NCI-H1105 (cell line): ENCODE data around the gene ELFN2.
"Not testable (repeated sequence)": the region's sequence is repeated elsewhere in the genome, so short reads cannot be mapped to it uniquely, and the experiment has no call there.

Experiments used
- DNase-seq: peaks from one replicate; lab custom pipeline; 2025; lab: John Stamatoyannopoulos, UW

Gene ELFN2

DNA sequence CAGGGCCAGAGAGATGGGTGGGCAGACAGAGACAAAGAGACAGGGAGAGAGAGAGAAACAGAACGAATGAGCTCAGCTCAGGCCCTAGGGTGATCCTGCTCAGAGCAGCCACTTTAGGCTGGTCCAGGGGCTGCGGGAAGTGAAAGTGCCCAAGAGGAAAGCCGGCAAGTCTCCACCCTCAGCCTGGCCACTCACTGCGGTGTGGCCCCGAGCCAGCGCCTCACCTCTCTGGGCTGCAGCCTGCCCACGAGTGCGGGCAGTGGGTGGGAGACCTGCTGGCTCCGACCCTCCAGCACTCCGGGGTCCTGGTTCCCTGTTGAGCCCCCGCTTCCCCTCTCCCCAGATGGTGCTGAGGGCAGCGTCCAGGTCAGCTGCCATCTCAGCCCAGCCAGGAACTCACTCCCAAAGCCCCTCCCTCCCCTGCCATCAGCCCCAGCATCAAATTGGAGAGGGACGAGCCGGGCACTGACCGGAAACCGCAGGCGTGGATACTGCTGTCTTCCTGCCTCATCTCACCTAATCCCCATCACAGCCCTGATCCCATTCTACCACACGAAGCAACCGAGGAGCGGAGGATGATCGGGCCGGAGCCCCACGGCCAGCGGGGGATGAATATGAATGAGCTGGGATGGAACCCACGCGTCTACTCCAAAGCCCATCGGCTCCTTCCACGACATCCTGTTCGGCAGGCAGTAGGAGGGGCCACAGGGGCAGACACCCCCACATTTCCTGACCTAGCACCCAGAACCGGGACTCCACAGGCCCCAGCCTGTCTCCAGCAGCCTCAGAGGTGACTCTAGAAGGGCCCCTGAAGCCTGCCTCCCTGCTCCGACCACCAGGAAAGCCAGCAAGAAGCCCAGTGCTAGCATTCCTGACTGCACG is 16.9 kb downstream of the ELFN2 start:
- DNase-seq = no peak

DNA sequence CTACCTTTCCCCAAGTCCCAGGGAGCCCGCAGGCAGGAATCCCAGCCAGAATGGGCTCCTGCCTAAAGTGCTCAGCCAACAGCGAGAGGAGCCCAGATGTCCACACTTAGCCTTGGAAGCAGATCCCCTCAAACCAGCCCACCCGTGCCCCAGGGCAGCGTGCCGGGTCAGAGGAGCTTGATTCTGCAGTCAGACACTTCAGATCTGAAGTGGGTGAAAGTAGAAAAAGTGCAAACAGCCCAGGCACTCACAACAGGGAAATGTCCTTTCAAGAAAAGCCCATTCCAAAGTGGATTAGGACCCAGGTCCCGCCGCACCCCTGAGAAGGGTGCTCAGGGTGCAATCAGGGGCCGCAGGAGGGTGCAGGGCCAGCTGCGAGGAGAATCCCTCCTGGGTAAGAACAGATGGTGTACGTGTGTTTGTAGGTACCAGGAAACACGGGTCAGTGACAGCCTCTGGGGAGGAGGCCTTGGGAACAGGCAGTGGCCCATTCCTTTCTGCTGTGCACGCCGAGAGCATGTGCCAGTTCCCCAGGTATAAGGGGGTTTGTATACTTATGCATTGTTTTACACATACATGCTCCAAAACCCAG is 17.7 kb downstream of the ELFN2 start:
- no peak for DNase-seq

DNA sequence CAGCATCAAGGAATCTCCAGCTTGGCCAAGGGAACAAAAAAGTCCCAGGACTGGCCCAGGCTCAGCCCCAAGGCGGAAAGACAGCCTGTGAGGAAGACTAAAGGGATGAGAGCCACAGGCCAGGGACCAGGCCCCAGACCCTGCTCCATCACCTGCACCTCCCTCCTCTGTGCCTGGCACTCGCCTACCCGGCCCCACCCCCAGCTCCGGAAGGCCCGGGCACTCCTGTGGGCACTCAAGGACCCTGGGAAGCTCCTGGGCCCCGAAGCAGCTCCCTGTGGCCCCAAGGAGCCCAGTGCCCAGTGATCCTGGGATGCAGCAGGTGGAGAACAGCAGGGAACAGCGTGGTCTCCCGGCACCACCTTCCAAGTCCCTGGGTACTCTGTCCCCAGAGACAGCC is 18.2 kb downstream of the ELFN2 start:
- DNase-seq = no peak

DNA sequence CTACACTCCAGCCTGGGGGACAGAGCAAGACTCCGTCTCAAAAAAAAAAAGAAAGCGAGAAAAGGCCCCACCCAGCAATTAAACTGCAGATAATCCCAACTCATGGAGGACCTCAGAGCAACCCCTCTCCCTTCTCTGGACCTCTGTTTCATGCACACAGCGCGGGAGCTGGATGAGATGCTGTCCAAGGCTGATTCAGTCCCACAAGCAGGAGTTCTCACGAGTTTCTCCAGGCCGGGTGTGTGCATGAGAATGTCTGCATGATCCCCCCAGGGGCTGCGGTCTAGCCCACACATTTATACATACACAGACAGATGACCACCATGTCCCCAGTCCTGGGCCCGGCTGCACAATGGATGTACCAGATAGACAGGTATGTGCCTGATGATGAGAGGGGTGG is 19.4 kb downstream of the ELFN2 start:
- no peak for DNase-seq

DNA sequence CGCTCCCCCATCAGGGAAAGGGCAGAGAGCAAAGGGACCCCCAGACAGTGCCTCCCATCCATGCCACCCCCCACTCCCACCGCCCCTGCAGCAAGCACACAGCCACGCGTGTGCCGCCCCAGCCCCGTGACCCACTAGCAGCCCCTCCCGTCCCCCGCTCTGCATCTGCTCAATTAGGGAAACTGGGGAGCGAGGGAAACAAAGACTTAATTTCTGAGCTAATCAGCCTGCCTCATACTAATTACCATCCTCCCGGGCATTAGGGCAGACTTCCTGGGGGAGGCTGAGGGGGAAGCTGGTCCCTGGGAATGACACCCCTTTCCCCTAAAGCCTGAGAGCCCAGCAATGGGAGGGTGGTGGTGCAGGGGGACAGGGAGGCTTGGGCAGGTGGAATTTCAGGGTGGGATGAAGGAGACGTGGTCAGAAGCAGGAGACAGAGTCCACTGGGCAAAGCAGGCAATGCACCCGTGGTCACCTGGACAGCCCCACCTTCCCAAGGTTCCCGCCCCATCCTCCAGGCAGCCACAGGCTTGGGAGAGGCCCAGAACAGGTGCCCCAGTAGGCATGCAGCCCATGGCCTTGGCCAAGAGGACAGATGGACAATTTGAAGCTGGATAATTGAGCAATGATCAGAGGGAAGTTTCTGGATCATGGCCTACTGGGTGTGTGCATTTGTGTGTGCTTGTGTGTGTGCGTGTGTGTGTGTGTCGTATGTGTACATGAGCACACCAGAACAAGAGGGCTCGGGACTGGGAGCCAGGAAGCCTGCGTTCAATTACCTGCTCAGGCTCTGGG is 20.6 kb downstream of the ELFN2 start:
- DNase-seq = no peak

DNA sequence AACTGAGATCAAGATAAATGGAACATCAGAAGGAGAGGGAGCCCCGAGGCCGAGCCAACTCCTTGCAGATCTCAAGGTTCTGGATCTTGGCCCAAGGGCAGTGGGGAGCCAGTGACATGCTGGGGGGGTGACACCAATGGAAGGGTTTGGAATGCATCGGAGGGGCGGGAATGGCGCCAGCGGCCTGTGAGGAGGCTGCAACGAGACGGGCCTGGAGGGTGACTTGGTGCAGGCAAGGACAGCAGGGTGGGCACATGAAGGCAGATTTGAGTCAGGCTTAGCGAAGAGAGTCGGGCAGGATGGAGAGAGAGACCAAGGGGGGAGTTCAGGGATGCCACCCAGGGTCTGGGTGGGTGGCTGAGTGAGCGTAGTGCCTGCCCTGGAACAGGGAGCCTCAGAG is 23.2 kb downstream of the ELFN2 start:
- DNase-seq = no peak

DNA sequence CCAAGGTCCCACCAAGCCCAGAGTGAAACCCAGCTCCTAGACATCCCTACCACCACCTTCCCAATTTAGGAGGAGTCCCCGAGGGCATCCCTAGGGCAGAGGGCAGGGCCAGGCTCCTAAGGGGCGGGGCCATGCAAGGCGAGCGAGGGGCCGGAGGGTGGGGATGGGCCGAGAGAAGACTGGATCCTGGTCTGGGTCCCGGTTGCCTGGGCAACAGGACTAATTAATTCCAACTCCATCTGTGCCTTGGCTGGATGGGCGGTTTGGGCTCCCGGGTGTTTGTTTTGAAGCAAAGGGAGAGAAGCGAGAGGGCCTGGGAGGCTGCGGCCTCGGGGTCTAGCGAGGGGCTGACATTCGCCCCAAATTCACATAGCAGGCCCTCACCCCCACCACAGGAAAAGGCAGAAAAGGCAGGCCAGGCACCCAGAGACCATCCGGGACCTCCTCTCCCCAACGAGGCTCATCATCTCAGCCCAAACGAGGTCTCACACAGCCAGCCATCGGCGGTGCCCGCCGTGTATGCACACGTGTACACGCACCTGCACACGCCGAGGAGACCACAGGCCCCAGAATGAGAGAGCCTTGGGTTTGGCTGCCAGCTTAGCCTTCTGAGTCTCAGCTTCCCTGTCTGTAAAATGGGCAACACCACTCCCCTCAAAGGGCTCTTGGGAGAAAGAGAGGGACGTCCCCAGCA is 23.9 kb downstream of the ELFN2 start:
- DNase-seq = no peak

DNA sequence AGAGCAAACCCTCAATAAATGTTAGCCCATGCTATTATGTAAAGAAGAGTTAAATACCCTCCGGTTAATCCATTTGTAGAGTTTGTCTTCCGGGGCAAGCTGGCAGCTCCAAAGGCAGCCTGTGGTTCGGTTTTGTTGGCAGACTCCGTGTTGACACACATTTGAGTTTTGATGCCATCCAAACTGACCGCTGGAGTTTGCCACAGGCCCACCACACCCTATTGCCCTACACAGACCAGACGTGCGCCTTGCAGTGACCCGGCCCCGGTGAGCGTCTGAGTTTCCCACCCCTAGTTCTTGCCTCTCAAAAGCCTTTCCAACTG is 25.1 kb downstream of the ELFN2 start:
- no peak for DNase-seq

DNA sequence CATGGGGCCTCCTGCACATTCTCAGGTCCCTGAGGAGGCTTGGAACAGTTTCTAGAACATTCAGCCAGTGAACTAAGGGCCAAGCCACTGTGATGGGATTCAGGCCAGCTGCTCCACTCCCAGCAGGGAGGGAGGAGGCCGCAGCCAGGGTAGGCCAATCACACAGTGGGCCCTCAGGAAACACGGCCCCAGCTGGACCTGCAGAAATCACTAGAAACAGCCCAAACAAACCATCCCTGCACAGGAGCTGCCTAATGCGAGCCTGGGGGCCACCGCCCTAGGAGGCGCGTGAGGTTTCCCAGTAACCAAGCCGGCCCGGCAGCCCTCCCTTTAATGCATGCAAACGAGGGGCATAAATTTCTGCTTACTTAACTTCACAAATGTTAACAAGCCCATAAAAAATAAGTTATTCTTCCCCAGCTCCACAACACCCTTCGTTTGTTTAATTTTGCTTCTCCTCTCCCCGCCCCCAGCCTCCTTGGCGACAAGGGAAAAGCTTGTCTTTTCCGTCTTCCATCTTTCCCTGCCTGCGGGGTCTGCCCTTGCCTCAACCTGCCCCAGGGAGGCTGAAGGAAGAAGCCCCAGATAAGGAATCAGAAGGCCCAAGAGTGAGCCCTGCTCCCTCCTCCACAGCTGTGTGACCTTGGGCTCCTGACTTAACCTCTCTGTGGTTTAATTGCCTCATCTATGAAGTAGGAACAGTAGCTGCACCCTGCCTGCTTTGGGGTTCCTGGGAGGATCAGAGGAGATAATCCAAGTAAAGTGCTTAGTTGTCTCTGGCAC is 25.7 kb downstream of the ELFN2 start:
- no peak for DNase-seq

DNA sequence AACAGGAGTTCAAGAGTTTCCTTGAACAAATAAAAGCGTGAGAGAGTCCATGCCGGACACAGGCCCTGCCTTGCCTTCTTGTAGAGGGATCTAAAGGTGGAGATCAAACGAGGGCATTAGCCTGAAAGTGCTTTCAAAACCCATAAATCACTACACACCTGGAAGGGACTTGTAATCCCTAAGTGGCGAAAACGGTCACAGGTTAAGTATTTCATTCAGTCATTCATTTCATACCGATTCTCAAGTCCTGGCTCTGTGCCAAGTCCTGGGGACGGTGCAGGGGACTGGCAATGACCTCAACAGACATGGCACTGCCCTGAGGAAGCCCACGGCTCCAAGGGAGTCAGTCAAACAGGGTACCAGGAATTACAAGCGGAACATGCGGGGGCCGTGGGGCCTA is 26.6 kb downstream of the ELFN2 start:
- DNase-seq = no peak

DNA sequence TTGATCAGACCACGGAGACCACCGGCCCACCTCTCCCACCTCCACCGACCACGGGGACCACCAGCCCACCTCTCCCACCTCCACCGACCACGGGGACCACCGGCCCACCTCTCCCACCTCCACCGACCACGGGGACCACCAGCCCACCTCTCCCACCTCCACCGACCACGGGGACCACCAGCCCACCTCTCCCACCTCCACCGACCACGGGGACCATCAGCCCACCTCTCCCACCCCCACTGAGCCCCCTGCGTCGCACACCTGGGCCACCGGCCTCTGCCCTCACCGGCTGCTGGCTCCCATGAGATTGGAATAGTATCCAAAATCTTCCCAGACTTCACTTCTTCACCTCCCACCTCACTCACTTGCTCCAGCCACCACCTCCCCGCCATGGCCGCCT is 27.8 kb downstream of the ELFN2 start:
- DNase-seq = not testable (repeated sequence)

DNA sequence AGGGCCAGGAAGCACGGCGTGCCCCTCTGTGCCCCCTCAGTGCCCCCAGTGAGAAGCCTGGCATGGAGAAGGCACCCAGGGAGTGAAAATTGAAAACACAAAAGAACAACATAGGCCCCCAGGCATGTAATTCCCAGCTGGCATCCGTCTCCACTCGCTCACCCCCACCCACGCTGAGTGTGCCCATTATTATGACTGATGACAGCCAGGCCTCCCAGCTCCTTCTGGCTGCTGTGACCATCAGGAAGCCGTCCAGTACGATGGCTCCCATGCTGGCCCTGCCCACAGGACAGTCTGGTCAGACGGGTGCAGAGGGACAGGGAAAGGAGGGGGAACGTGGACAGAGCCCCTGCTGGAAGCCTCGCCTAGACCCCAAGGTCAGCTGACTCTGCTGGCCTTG is 30.1 kb downstream of the ELFN2 start:
- no peak for DNase-seq

DNA sequence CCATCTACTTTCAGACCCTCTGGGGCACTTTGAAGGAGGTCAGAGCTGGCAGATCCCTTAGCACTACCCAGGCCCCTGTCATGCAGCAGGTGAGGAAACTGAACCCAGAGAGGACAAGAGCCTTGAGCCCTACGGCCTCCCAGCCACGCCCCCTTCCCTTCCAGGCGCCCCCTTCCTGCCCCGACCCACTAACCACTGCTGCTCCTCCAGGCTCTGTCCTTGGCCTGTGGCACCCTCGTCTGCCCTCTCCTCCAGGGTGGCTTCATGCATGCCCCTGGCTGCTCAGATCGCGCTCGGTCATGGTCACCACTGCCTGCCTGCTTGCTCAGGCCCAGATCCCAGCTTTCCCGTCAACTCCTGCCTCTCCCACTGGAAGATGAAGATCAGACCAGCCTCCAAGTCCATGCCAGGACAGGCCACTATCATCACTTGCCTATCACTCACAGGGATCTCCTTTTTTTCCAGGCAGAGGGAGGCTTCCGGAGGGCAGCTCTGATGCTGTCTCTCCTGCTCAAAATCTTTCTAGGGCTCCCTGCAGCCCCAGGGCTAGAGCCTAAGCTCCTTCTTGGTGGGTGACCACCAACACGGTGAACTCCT is 30.7 kb downstream of the ELFN2 start:
- no peak for DNase-seq

DNA sequence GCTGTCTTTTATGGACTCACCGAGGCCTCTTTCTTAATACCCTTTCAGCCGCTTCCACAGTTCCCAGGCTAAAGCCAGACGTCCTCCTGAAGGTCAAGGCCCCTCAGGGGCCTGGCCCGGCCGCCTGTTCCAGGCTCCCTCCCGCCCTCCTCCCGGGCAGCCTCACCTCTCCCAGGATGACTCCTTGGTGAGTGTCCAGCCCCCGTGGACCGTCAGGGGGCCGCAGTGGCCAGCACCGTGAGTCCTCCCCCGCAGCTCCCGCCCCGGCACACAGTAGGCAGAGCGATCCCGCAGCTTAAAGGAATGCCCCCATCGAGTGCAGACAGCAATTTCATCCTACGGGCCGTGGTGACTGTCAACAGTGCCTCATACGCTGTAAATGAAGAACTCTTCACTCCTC is 32.9 kb downstream of the ELFN2 start:
- no peak for DNase-seq

DNA sequence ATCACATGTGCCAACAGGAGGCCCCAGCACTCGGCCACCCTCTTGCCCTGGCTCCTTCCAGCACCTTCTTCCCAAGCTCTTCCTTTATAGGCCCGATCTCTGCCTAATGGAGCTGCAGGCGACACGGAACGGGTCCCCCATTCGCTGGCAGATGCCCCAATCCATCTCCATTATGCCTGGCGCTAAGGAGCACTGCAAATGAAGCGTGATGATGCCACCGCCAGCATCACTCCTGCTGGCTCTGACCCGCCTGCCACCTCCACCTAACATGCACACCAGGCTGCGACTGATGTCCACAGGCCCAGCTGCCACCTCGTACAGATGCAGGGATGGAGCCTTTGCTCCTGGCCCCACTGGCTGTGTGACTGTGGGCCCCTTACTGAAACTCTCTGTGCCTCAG is 33.5 kb downstream of the ELFN2 start:
- DNase-seq = no peak

DNA sequence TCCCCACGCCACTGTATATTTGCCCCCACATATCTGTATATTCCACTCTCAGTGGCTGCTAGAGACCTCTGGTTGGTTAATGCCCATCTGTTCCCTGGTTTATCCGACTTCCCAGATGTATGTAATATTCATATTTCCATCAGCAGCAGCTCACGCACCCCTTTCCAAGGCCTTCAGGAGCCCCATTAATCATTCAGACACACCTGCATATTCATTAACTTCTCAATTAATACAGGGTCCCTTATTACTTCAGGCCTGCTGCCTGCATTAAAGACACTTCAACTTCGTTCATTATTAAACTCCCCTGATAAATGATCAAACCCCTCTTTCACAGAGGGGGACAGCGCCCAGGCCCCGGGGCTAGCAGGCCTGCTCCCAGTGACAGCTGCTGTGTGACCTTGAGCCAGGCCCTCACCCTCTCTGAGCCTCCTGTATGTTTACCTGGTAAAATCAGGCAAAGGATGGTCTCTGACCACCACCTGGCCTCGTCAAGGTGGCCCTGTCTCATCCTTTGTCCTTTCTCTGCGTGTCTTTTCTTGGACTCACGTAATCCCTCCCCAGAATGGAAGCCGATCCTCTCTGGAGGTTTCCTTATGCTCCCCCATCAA is 34.5 kb downstream of the ELFN2 start:
- no peak for DNase-seq

DNA sequence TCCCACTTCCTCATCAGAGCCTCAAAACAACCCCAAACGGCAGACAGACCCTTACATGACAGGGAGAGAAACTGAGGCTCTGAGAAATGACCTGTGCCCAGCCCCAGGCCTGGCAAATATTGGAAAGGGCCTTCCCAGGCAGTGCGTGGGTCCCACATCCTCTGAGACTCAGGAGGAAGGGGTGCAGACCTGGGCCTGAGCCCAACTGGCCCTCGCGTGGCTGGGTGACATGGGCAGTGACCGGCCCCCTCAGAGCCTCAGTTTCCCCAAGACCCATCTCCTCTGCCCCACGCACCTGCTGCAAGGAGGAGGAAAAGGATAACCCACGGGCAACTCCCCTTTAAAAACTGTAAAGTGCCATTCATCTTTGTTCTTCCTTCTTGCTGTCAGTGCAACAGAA is 35.6 kb downstream of the ELFN2 start:
- no peak for DNase-seq

DNA sequence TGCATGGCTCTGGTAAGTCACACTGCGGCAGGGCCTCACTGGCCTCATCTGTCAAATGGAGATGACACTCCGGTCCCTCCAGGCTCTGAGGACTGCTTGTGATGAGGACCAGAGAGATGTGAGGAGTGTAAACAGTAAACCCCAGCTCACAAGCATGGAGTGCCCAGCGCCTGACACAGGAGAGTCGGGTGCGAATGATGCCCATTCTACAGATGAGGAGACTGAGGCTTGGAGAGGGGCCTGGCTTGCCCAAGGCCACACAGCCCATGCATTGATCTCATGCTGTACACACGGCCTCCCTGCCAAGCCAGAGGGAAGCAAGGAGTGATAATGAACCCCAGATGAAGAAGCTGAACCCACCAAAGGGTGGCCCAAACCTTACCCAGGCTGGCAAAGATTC is 37.2 kb downstream of the ELFN2 start:
- DNase-seq = no peak

DNA sequence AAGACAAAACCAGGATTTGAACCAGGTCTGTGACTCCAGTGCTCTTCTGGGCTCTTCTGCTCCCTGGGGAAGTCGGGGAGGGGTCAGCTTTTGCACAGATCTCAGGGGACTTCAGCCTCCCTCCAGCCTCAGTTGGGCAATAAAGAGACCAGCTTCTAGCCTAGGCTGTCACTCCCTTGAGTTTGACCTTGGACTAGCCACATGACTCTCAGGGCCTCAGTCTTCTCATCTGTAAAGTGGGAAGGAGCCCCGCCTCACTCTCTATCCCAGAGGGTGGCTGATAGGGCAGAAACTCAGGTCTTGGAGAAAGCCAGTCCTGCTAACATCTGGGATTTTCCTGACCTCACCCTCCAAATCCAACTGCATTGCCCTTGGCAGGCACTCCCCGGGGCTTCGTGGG is 38.7 kb downstream of the ELFN2 start:
- DNase-seq = no peak

DNA sequence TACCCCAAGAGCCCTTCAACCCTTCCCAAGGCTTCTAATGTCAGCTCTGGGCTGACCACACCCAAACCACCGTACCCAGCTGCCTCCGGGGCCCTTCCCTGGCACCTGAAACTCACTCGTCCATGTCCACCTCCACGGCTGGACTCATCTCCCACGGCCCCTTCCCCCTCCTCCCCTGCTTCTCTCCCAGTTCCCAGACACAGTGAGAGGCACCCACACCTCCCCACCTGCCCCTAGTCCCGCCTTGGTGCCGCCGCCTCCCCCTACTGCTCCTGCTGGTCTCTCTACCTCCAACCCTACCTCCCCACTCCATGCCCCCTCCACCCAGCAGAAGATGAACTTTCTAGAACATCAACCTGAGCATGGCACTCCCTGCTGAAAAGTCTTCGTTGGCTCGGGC is 39.5 kb downstream of the ELFN2 start:
- no peak for DNase-seq

DNA sequence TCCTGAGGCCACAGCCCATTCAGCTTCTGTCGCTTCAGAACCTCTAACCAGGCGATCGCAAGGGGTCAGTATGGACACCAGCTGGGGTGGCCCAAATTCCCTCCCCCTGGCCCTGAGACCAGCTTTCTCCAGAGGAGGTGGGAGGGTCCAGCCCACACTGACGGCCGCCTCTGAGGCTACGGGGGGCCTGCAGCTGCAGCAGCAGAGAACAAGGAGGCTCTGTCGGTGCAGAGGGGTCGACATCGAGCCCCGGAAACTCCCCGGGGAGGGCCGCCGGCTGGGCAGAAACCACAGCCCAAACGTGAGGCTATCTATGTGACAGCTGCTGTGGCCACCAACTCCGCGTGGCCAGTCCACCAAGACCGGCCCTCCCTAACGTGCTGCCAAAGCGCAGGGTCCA is 40.8 kb downstream of the ELFN2 start:
- no peak for DNase-seq
